Esophagus (tissue), 2 donors: Measurements from ENCODE around the gene COPA. TPM values are rescaled to one million over a fixed set of nuclear protein-coding genes. Genes with fewer than 3 reads are reported as not detected.

Experiments used
- H3K27ac ChIP-seq, 2 donors: one replicate each; pipeline ENCODE4 v1.5.1; 2013; ENCODE audit warnings: low read depth in 2 of 2, mild to moderate bottlenecking in 2 of 2, inconsistent platforms in 1 of 2, low read length in 1 of 2, moderate library complexity in 1 of 2
- H3K27me3 ChIP-seq, 2 donors: one replicate each; pipeline ENCODE4 v1.6.1; 2013; ENCODE audit warnings: low read length in 2 of 2, control low read depth in 1 of 2, mild to moderate bottlenecking in 1 of 2; ENCODE audit not compliant: insufficient read depth in 2 of 2, control insufficient read depth in 1 of 2
- H3K36me3 ChIP-seq, 2 donors: one replicate each; pipeline ENCODE4 v1.6.1; 2013; ENCODE audit warnings: low read length in 1 of 2; ENCODE audit not compliant: control insufficient read depth in 2 of 2, insufficient read depth in 2 of 2
- H3K4me1 ChIP-seq, 2 donors: one replicate each; pipeline ENCODE4 v1.6.1; 2013; ENCODE audit warnings: low read length in 1 of 2; ENCODE audit not compliant: control insufficient read depth in 2 of 2, insufficient read depth in 2 of 2
- H3K4me3 ChIP-seq, 2 donors: one replicate each; pipeline ENCODE4 v1.5.1; 2013; ENCODE audit warnings: low read length in 2 of 2, mild to moderate bottlenecking in 2 of 2, low read depth in 1 of 2, moderate library complexity in 1 of 2
- H3K9me3 ChIP-seq, 2 donors: one replicate each; pipeline ENCODE4 v1.6.1; 2013; ENCODE audit warnings: mild to moderate bottlenecking in 2 of 2, low read depth in 1 of 2, low read length in 1 of 2, moderate library complexity in 1 of 2; ENCODE audit not compliant: control insufficient read depth in 2 of 2, insufficient read depth in 1 of 2
- WGBS, 2 donors: extraction: QIAGEN DNeasy Blood & Tissue Kit; methylation state at CpG; one replicate each; pipeline ENCODE4 v1.1.7; 2013; 5-methylcytosine and 5-hydroxymethylcytosine counted together
- polyA plus RNA-seq, 2 donors: library from polyadenylated mRNA; stranded (reverse); fragments of 200-250 nt; gene quantifications; one replicate each; pipeline ENCODE4 v1.2.3, GENCODE V29; 2013
- donor health status: healthy with polysubstance abuse.
- donor health status: Bipolar disorder and iron deficiency.

The COPA gene
- polyA plus RNA-seq, 2 donors, result 45.1 to 51.1 TPM

GRCh38 chr1:160251011-160251410 lies 92.0 kb downstream of the COPA start:
- no peak overlapping the region for H3K27ac ChIP-seq

GRCh38 chr1:160247053-160247452 lies 96.0 kb downstream of the COPA start:
- H3K27me3 ChIP-seq, result no peaks in the 10 kb centered on the region
- WGBS, 2 donors, result 93 to 97% methylated on average over 1 of the region's 1 CpG
- no peak overlapping the region for H3K4me3 ChIP-seq
- H3K4me1 ChIP-seq, result no peaks in the 10 kb centered on the region
- no peak overlapping the region for H3K27ac ChIP-seq
- H3K9me3 ChIP-seq, result no peaks in the 10 kb centered on the region
- peaks cover 0 to 2% of the 10 kb centered on the region in 2 donors for H3K36me3 ChIP-seq

More at GRCh38 chr1:160251011-160251410, 92.0 kb downstream of the COPA start:
- no peaks in the 10 kb centered on the region for H3K36me3 ChIP-seq
- H3K27me3 ChIP-seq, result no peaks in the 10 kb centered on the region
- no peak overlapping the region for H3K4me3 ChIP-seq
- H3K9me3 ChIP-seq, result no peaks in the 10 kb centered on the region
- H3K4me1 ChIP-seq, result no peaks in the 10 kb centered on the region

- Histone ChIP-seq H3K27ac (no peak overlapping the region), H3K27me3 (no peaks in the 10 kb centered on the region), H3K4me3 (no peak overlapping the region), H3K36me3 (peaks cover 0 to 2% of the 10 kb centered on the region in 2 donors), H3K9me3 (no peaks in the 10 kb centered on the region), H3K4me1 (no peaks in the 10 kb centered on the region)
- 90 to 93% methylated on average over 1 of the region's 1 CpG for WGBS, 2 donors
These were observed 97.6 kb downstream of the COPA start for GRCh38 chr1:160245434-160245833.

GRCh38 chr1:160244209-160244608 lies 98.8 kb downstream of the COPA start:
- 62 to 80% methylated on average over 1 of the region's 1 CpG for WGBS, 2 donors
- Histone ChIP-seq H3K4me3 (no peak overlapping the region), H3K4me1 (no peaks in the 10 kb centered on the region), H3K27me3 (no peaks in the 10 kb centered on the region), H3K36me3 (peaks cover 8 to 12% of the 10 kb centered on the region in 2 donors), H3K9me3 (no peaks in the 10 kb centered on the region), H3K27ac (no peak overlapping the region)

- Histone ChIP-seq H3K9me3 (no peaks in the 10 kb centered on the region), H3K27ac (no peak overlapping the region), H3K36me3 (peaks cover 9 to 13% of the 10 kb centered on the region in 2 donors), H3K4me1 (no peaks in the 10 kb centered on the region), H3K27me3 (no peaks in the 10 kb centered on the region), H3K4me3 (no peak overlapping the region)
These were observed 99.3 kb downstream of the COPA start for GRCh38 chr1:160243767-160244166.

- H3K27ac ChIP-seq, result no peak overlapping the region
- H3K9me3 ChIP-seq, result no peaks in the 10 kb centered on the region
- no peak overlapping the region for H3K4me3 ChIP-seq
- H3K36me3 ChIP-seq, result peaks cover 17% of the 10 kb centered on the region in 2 donors
- H3K27me3 ChIP-seq, result no peaks in the 10 kb centered on the region
- no peaks in the 10 kb centered on the region for H3K4me1 ChIP-seq
- WGBS, 2 donors, result 96% methylated on average over 24 of the region's 24 CpGs
These were observed 103.3 kb downstream of the COPA start for GRCh38 chr1:160239582-160240299.

Other genes starting within 250 kb of the COPA start
- 10 to 100 TPM; 12.6 to 16.1 TPM for gene IGSF8, start 244.6 kb downstream of the COPA start, polyA plus RNA-seq
- gene ATP1A2, start 227.5 kb downstream of the COPA start, polyA plus RNA-seq, result 1 to 10 TPM; 3.4 to 4.3 TPM
- gene ATP1A4, start 191.6 kb downstream of the COPA start, polyA plus RNA-seq, result under 1 TPM in 1 of 2 donors, not detected in 1; 0.06 TPM
- gene CASQ1, start 152.7 kb downstream of the COPA start, polyA plus RNA-seq, result under 1 TPM; 0.14 to 0.35 TPM
- 100 to 1,000 TPM; 152 to 159 TPM for gene PEA15, start 137.9 kb downstream of the COPA start, polyA plus RNA-seq
- gene DCAF8, start 80.7 kb downstream of the COPA start, polyA plus RNA-seq, result 10 to 100 TPM; 47.8 to 55.0 TPM
- 10 to 100 TPM in 1 of 2 donors, 1 to 10 TPM in 1; 8.1 to 20.1 TPM for gene PEX19, start 58.1 kb downstream of the COPA start, polyA plus RNA-seq
- 10 to 100 TPM; 34.2 to 34.9 TPM for gene NCSTN, start 133 bp upstream of the COPA start, polyA plus RNA-seq
- gene NHLH1, start 23.8 kb upstream of the COPA start, polyA plus RNA-seq, result under 1 TPM; 0.08 to 0.09 TPM
- gene VANGL2, start 57.3 kb upstream of the COPA start, polyA plus RNA-seq, result 1 to 10 TPM; 4.5 to 6.8 TPM
- 1 to 10 TPM in 1 of 2 donors, under 1 TPM in 1; 0.55 to 1.4 TPM for gene SLAMF6, start 180.0 kb upstream of the COPA start, polyA plus RNA-seq
- under 1 TPM; 0.26 to 0.29 TPM for gene CD84, start 236.2 kb upstream of the COPA start, polyA plus RNA-seq